Liver (tissue), 3 donors: Measurements from ENCODE around the gene C20orf202.

Experiments
- GABPA ChIP-seq, 2 donors: IDR thresholded peaks in 1 of 2; conservative IDR thresholded peaks in 1 of 2; 2 replicates each; pipeline ENCODE4 v1.6.1; 2016; ENCODE audit warnings: antibody characterized with exemption in 2 of 2, mild to moderate bottlenecking in 1 of 2, moderate library complexity in 1 of 2
- MAX ChIP-seq: IDR thresholded peaks from 2 replicates; pipeline ENCODE4 v1.6.1; 2016; ENCODE audit warnings: antibody characterized with exemption
- RAD21 ChIP-seq, 2 donors: IDR thresholded peaks; 2 replicates each; pipeline ENCODE4 v1.6.1; 2016; ENCODE audit warnings: antibody characterized with exemption in 2 of 2, mild to moderate bottlenecking in 2 of 2
- REST ChIP-seq: IDR thresholded peaks from 2 replicates; pipeline ENCODE4 v1.6.1; 2016; ENCODE audit warnings: antibody characterized with exemption, mild to moderate bottlenecking
- RXRA ChIP-seq, 2 donors: IDR thresholded peaks; 2 replicates each; pipeline ENCODE4 v1.6.1; 2017 to 2018; ENCODE audit warnings: antibody characterized with exemption in 2 of 2, mild to moderate bottlenecking in 1 of 2
- SP1 ChIP-seq: IDR thresholded peaks from 2 replicates; pipeline ENCODE4 v1.6.1; 2018; ENCODE audit warnings: antibody characterized with exemption, mild to moderate bottlenecking
- TAF1 ChIP-seq: conservative IDR thresholded peaks from 2 replicates; pipeline ENCODE4 v1.6.1; 2016; ENCODE audit warnings: antibody characterized with exemption, mild to moderate bottlenecking
- YY1 ChIP-seq: IDR thresholded peaks from 2 replicates; pipeline ENCODE4 v1.6.1; 2016; ENCODE audit warnings: antibody characterized with exemption, mild to moderate bottlenecking
- TF ChIP-seq, protein P1 (sequence below): fragments of 150-350 bp; IDR thresholded peaks from 2 replicates; pipeline ENCODE4 v1.5.1; 2017; ENCODE audit warnings: improper control_type of control experiment, low read depth, low read length; ENCODE audit not compliant: missing input control
- TF ChIP-seq, protein P2 (sequence below): IDR thresholded peaks from 2 replicates; pipeline ENCODE4 v1.6.1; 2016; ENCODE audit warnings: antibody characterized with exemption
- donor health status: healthy.
- donor health status: healthy.

GRCh38 chr20:1160496-1160895 is 42.8 kb upstream of the C20orf202 start:
- TF ChIP-seq, protein P1, sequence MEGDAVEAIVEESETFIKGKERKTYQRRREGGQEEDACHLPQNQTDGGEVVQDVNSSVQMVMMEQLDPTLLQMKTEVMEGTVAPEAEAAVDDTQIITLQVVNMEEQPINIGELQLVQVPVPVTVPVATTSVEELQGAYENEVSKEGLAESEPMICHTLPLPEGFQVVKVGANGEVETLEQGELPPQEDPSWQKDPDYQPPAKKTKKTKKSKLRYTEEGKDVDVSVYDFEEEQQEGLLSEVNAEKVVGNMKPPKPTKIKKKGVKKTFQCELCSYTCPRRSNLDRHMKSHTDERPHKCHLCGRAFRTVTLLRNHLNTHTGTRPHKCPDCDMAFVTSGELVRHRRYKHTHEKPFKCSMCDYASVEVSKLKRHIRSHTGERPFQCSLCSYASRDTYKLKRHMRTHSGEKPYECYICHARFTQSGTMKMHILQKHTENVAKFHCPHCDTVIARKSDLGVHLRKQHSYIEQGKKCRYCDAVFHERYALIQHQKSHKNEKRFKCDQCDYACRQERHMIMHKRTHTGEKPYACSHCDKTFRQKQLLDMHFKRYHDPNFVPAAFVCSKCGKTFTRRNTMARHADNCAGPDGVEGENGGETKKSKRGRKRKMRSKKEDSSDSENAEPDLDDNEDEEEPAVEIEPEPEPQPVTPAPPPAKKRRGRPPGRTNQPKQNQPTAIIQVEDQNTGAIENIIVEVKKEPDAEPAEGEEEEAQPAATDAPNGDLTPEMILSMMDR: no peak
- TF ChIP-seq MAX (no peak), REST (no peak), GABPA (IDR thresholded peaks at IDR 0.05 in 1 of 2, conservative IDR thresholded peaks at IDR 0.05 in 1 of 2) (no peak), RXRA (IDR thresholded peaks at IDR 0.05) (no peak), TAF1 (no peak), YY1 (no peak), SP1 (no peak), RAD21 (IDR thresholded peaks at IDR 0.05) (no peak)
- TF ChIP-seq, protein P2, sequence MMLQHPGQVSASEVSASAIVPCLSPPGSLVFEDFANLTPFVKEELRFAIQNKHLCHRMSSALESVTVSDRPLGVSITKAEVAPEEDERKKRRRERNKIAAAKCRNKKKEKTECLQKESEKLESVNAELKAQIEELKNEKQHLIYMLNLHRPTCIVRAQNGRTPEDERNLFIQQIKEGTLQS: no peak
